GM23248 (cell line): ENCODE measurements around the gene FNDC8.

Experiments used
- EZH2 ChIP-seq: fragments of 200-600 bp; sonication (generic); IDR thresholded peaks from 2 replicates; pipeline ENCODE4 v1.6.1; 2018; ENCODE audit warnings: antibody characterized with exemption, mild to moderate bottlenecking; ENCODE audit not compliant: insufficient read depth, poor library complexity, severe bottlenecking
- EZH2phosphoT487 ChIP-seq: fragments of 200-600 bp; sonication (generic); IDR thresholded peaks from 2 replicates; pipeline ENCODE4 v1.6.1; 2018; ENCODE audit warnings: antibody characterized with exemption, moderate library complexity, mild to moderate bottlenecking, low read depth; ENCODE audit not compliant: insufficient read depth

- TF ChIP-seq EZH2phosphoT487 (no peak), EZH2 (no peak)
Measured at GRCh38 chr17:35097776-35098175, 23.6 kb upstream of the FNDC8 start.
